Neuronal stem cell (in vitro differentiated cells): ENCODE measurements around the gene SLC2A1.

Experiments
- DNase-seq: peaks from one replicate; pipeline ENCODE4 v3.0.0-alpha.2; 2013; ENCODE audit warnings: low spot score
- H2AFZ ChIP-seq: one replicate; pipeline ENCODE4 v1.6.1; 2013; ENCODE audit warnings: mild to moderate bottlenecking, low read length, inconsistent platforms
- H2AK5ac ChIP-seq: 2 replicates; pipeline ENCODE4 v1.6.1; 2013; ENCODE audit warnings: low read depth, mild to moderate bottlenecking, inconsistent platforms, low read length, moderate library complexity, mixed read lengths
- H2BK120ac ChIP-seq: 2 replicates; pipeline ENCODE4 v1.6.1; 2013; ENCODE audit warnings: low read depth, mild to moderate bottlenecking, inconsistent platforms, low read length, moderate library complexity, mixed read lengths
- H2BK12ac ChIP-seq: one replicate; pipeline ENCODE4 v1.6.1; 2013; ENCODE audit warnings: low read length, inconsistent platforms
- H2BK15ac ChIP-seq: 2 replicates; pipeline ENCODE4 v1.6.1; 2013; ENCODE audit warnings: mild to moderate bottlenecking, low read length, inconsistent platforms, mixed read lengths
- H2BK5ac ChIP-seq: one replicate; pipeline ENCODE4 v1.6.1; 2013; ENCODE audit warnings: inconsistent platforms, mild to moderate bottlenecking, low read length, moderate library complexity
- H3K14ac ChIP-seq: one replicate; pipeline ENCODE4 v1.6.1; 2013; ENCODE audit warnings: low read length, inconsistent platforms
- H3K18ac ChIP-seq: 2 replicates; pipeline ENCODE4 v1.6.1; 2013; ENCODE audit warnings: low read length, inconsistent platforms
- H3K23ac ChIP-seq: 2 replicates; pipeline ENCODE4 v1.6.1; 2013; ENCODE audit warnings: low read depth, mild to moderate bottlenecking, mixed read lengths, low read length, inconsistent platforms; ENCODE audit not compliant: poor library complexity
- H3K27ac ChIP-seq: replicated peaks from 3 replicates; pipeline ENCODE4 v1.5.1; 2013; ENCODE audit warnings: low read length, inconsistent platforms
- H3K27me3 ChIP-seq, 3 experiments: 2 replicates each; pipeline ENCODE4 v1.6.1; 2013; ENCODE audit warnings: low read length in 3 of 3, mild to moderate bottlenecking in 2 of 3, inconsistent platforms in 1 of 3, low read depth in 1 of 3, mixed read lengths in 1 of 3, moderate library complexity in 1 of 3; ENCODE audit not compliant: control insufficient read depth in 3 of 3, insufficient read depth in 3 of 3
- H3K36me3 ChIP-seq, 2 donors: replicated peaks in 1 of 2; 2 replicates each; pipeline ENCODE4 v1.6.1; 2013; ENCODE audit warnings: low read length in 2 of 2; ENCODE audit not compliant: control insufficient read depth in 2 of 2, insufficient read depth in 2 of 2
- H3K4ac ChIP-seq: 2 replicates; pipeline ENCODE4 v1.6.1; 2013; ENCODE audit warnings: inconsistent platforms, mild to moderate bottlenecking, low read length, moderate library complexity
- H3K4me1 ChIP-seq, 2 donors: 1 replicate in 1 of 2; 2 replicates in 1 of 2; pipeline ENCODE4 v1.6.1; 2013; ENCODE audit warnings: low read length in 2 of 2, low read depth in 1 of 2; ENCODE audit not compliant: control insufficient read depth in 2 of 2, insufficient read depth in 1 of 2
- H3K4me2 ChIP-seq: one replicate; pipeline ENCODE4 v1.6.1; 2013; ENCODE audit warnings: mild to moderate bottlenecking, low read length, inconsistent platforms; ENCODE audit not compliant: insufficient read depth, poor library complexity, severe bottlenecking
- H3K4me3 ChIP-seq, 2 donors: 2 replicates each; pipeline ENCODE4 v1.5.1; 2013; ENCODE audit warnings: low read length in 2 of 2, mild to moderate bottlenecking in 2 of 2, inconsistent platforms in 1 of 2, moderate library complexity in 1 of 2
- H3K79me1 ChIP-seq: one replicate; pipeline ENCODE4 v1.6.1; 2013; ENCODE audit warnings: low read depth, mild to moderate bottlenecking, inconsistent platforms, low read length, moderate library complexity
- H3K9ac ChIP-seq: one replicate; pipeline ENCODE4 v1.6.1; 2013; ENCODE audit warnings: mild to moderate bottlenecking, low read depth, low read length, inconsistent platforms; ENCODE audit not compliant: poor library complexity
- H3K9me3 ChIP-seq, 2 donors: replicated peaks in 1 of 2; 2 replicates each; pipeline versions ENCODE3 to v1.6.1; 2013; ENCODE audit warnings: low read length in 2 of 2, mild to moderate bottlenecking in 2 of 2, inconsistent platforms in 1 of 2, low read depth in 1 of 2, mixed read lengths in 1 of 2, moderate library complexity in 1 of 2; ENCODE audit not compliant: control insufficient read depth in 2 of 2, insufficient read depth in 1 of 2
- H4K8ac ChIP-seq: one replicate; pipeline ENCODE4 v1.6.1; 2013; ENCODE audit warnings: low read depth, mild to moderate bottlenecking, inconsistent platforms, low read length, moderate library complexity
- H4K91ac ChIP-seq: one replicate; pipeline ENCODE4 v1.6.1; 2013; ENCODE audit warnings: low read length, low read depth, mild to moderate bottlenecking, inconsistent platforms; ENCODE audit not compliant: poor library complexity
- WGBS, 2 donors: extraction: QIAGEN DNeasy Blood & Tissue Kit; methylation state at CpG; one replicate each; pipeline ENCODE4 v1.1.7; 2013; ENCODE audit warnings: missing lambda C conversion rate in 2 of 2, mixed read lengths in 1 of 2; ENCODE audit not compliant: insufficient read length in 2 of 2, insufficient replicate concordance in 1 of 2; ENCODE audit errors: extremely low coverage in 2 of 2; 5-methylcytosine and 5-hydroxymethylcytosine counted together

The SLC2A1 gene

GRCh38 chr1:42949312-42950115 is 9.2 kb downstream of the SLC2A1 start:
- Histone ChIP-seq H3K9ac (no peak overlapping the region), H2BK12ac (no peak overlapping the region), H2BK15ac (no peak overlapping the region), H3K36me3 (peaks cover 48 to 95% of the 10 kb centered on the region in 2 donors), H3K27me3 (no peaks in the 10 kb centered on the region), H3K14ac (no peak overlapping the region), H3K79me1 (peaks cover 2% of the 10 kb centered on the region), H3K4me3 (no peak overlapping the region), H3K4me1 (peaks cover 49 to 58% of the 10 kb centered on the region in 2 donors), H3K18ac (no peak overlapping the region), H3K4me2 (no peak overlapping the region), H3K27ac (no peak overlapping the region), H2BK120ac (no peak overlapping the region), H2AK5ac (no peak overlapping the region), H4K91ac (no peak overlapping the region), H3K23ac (no peak overlapping the region), H2AFZ (no peak overlapping the region), H3K4ac (no peak overlapping the region), H3K9me3 (no peaks in the 10 kb centered on the region), H2BK5ac (no peak overlapping the region), H4K8ac (no peak overlapping the region)
- WGBS, 2 donors, result no CpG with 5 or more reads among the region's 9 CpGs
- DNase-seq, result no peak

GRCh38 chr1:42947965-42948732 is 10.5 kb downstream of the SLC2A1 start:
- H3K18ac ChIP-seq, result peak overlapping the region; percentile 62
- H2BK15ac ChIP-seq, result no peak overlapping the region
- H3K23ac ChIP-seq, result no peak overlapping the region
- H3K4ac ChIP-seq, result no peak overlapping the region
- H3K4me3 ChIP-seq, result no peak overlapping the region
- H3K27me3 ChIP-seq, result no peaks in the 10 kb centered on the region
- no peak overlapping the region for H3K9ac ChIP-seq
- no peaks in the 10 kb centered on the region for H3K9me3 ChIP-seq
- no peak for DNase-seq
- no peak overlapping the region for H2AFZ ChIP-seq
- no peak overlapping the region for H3K27ac ChIP-seq
- no peak overlapping the region for H2BK120ac ChIP-seq
- no peak overlapping the region for H2BK12ac ChIP-seq
- no peak overlapping the region for H4K91ac ChIP-seq
- H3K79me1 ChIP-seq, result peaks cover 2% of the 10 kb centered on the region
- no peak overlapping the region for H4K8ac ChIP-seq
- H3K14ac ChIP-seq, result no peak overlapping the region
- no CpG with 5 or more reads among the region's 13 CpGs for WGBS, 2 donors
- H3K4me1 ChIP-seq, result peaks cover 40 to 58% of the 10 kb centered on the region in 2 donors
- no peak overlapping the region for H2BK5ac ChIP-seq
- no peak overlapping the region for H2AK5ac ChIP-seq
- no peak overlapping the region for H3K4me2 ChIP-seq
- peaks cover 55 to 95% of the 10 kb centered on the region in 2 donors for H3K36me3 ChIP-seq

- H3K27me3 ChIP-seq, result no peaks in the 10 kb centered on the region
- no CpG with 5 or more reads among the region's 4 CpGs for WGBS, 2 donors
These were observed 11.6 kb downstream of the SLC2A1 start for GRCh38 chr1:42947117-42947516.

More at GRCh38 chr1:42947117-42947516, 11.6 kb downstream of the SLC2A1 start:
- Histone ChIP-seq H2AFZ (no peak overlapping the region), H3K4me1 (peaks cover 33 to 56% of the 10 kb centered on the region in 2 donors), H3K79me1 (peaks cover 2% of the 10 kb centered on the region), H2BK120ac (no peak overlapping the region), H3K9me3 (peaks cover 0 to 2% of the 10 kb centered on the region in 2 donors), H3K18ac (no peak overlapping the region), H4K8ac (no peak overlapping the region), H3K9ac (no peak overlapping the region), H3K36me3 (peaks cover 55 to 95% of the 10 kb centered on the region in 2 donors), H3K27ac (no peak overlapping the region), H2BK5ac (no peak overlapping the region), H2AK5ac (no peak overlapping the region), H3K4me2 (no peak overlapping the region), H2BK12ac (no peak overlapping the region), H4K91ac (no peak overlapping the region), H3K4me3 (no peak overlapping the region), H2BK15ac (no peak overlapping the region), H3K4ac (no peak overlapping the region), H3K14ac (no peak overlapping the region), H3K23ac (no peak overlapping the region)
- DNase-seq, result no peak
